ENCODE results near the gene B3GALT4.

GRCh38 chr6:33236852-33237251 is 40.1 kb upstream of the B3GALT4 start:
- TF ChIP-seq, protein P1, sequence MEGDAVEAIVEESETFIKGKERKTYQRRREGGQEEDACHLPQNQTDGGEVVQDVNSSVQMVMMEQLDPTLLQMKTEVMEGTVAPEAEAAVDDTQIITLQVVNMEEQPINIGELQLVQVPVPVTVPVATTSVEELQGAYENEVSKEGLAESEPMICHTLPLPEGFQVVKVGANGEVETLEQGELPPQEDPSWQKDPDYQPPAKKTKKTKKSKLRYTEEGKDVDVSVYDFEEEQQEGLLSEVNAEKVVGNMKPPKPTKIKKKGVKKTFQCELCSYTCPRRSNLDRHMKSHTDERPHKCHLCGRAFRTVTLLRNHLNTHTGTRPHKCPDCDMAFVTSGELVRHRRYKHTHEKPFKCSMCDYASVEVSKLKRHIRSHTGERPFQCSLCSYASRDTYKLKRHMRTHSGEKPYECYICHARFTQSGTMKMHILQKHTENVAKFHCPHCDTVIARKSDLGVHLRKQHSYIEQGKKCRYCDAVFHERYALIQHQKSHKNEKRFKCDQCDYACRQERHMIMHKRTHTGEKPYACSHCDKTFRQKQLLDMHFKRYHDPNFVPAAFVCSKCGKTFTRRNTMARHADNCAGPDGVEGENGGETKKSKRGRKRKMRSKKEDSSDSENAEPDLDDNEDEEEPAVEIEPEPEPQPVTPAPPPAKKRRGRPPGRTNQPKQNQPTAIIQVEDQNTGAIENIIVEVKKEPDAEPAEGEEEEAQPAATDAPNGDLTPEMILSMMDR (IDR thresholded peaks at IDR 0.05; ENCODE audit: insufficient read depth, low read length, poor library complexity, severe bottlenecking) = no peak
- no peak for TF ChIP-seq EZH2phosphoT487 (conservative IDR thresholded peaks at IDR 0.05; ENCODE audit: low read length)
